ENCODE results near the gene UPP1.
"Not testable (repeated sequence)": the region's sequence is repeated elsewhere in the genome, so short reads cannot be mapped to it uniquely, and the experiment has no call there.

The UPP1 gene

DNA sequence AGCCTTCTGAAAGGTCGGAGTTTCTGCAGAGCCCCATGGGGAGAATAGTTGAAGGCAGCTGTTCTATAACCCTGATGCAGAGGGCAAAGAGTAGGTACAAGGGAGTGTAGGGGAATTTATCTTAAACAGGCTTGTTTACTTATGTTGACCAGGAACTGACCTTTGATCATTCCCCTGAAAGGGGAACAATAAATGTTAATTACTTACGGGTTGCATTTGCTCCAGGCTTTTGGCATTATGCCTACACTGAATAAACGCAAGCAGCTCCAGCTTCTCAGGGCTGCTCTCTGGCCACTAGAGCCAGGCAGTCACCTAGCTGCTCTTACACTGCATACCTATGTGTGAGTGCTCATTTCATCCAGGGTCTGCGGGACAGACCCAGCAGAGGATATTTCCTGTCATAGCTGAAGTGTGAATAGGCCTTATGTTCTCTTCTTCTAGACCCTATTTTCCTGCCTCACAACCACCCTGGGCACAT, 55.3 kb downstream of the UPP1 start:
- no peak overlapping the region for H3K4me3 ChIP-seq (ENCODE audit: low read depth in 1 of 2, low read length in 2 of 2)
- no peaks in the 10 kb centered on the region for H3K27me3 ChIP-seq (ENCODE audit: low read depth, low read length)
- no peaks in the 10 kb centered on the region for H3K9me3 ChIP-seq (ENCODE audit: control insufficient read depth in 1 of 2, low read length in 2 of 2)
- H3K27ac ChIP-seq (ENCODE audit: low read length): no peak overlapping the region
- H3K4me1 ChIP-seq (ENCODE audit: control insufficient read depth in 1 of 2, insufficient read depth in 2 of 2, low read length in 2 of 2): peaks cover 7 to 8% of the 10 kb centered on the region in 2 donors
- H3K36me3 ChIP-seq (ENCODE audit: control insufficient read depth in 1 of 2, insufficient read depth in 2 of 2, low read length in 2 of 2): no peaks in the 10 kb centered on the region

- Histone ChIP-seq H3K36me3 (ENCODE audit: control insufficient read depth in 1 of 2, insufficient read depth in 2 of 2, low read length in 2 of 2) (no peaks in the 10 kb centered on the region), H3K27ac (ENCODE audit: low read length) (no peak overlapping the region), H3K27me3 (ENCODE audit: low read depth, low read length) (no peaks in the 10 kb centered on the region), H3K4me1 (ENCODE audit: control insufficient read depth in 1 of 2, insufficient read depth in 2 of 2, low read length in 2 of 2) (no peaks in the 10 kb centered on the region), H3K9me3 (ENCODE audit: control insufficient read depth in 1 of 2, low read length in 2 of 2) (no peaks in the 10 kb centered on the region), H3K4me3 (ENCODE audit: low read depth in 1 of 2, low read length in 2 of 2) (no peak overlapping the region)
These were observed 58.1 kb downstream of the UPP1 start for GRCh38 chr7:48147078-48147591.

- H3K36me3 ChIP-seq (ENCODE audit: control insufficient read depth in 1 of 2, insufficient read depth in 2 of 2, low read length in 2 of 2); H3K27ac ChIP-seq (ENCODE audit: low read length); H3K4me3 ChIP-seq (ENCODE audit: low read depth in 1 of 2, low read length in 2 of 2); H3K4me1 ChIP-seq (ENCODE audit: control insufficient read depth in 1 of 2, insufficient read depth in 2 of 2, low read length in 2 of 2); H3K27me3 ChIP-seq (ENCODE audit: low read depth, low read length); H3K9me3 ChIP-seq (ENCODE audit: control insufficient read depth in 1 of 2, low read length in 2 of 2): not testable (repeated sequence)
These were observed 58.6 kb downstream of the UPP1 start for GRCh38 chr7:48147690-48148089.

- no peak overlapping the region for H3K27ac ChIP-seq (ENCODE audit: low read length)
- H3K27me3 ChIP-seq (ENCODE audit: low read depth, low read length): no peaks in the 10 kb centered on the region
- no peaks in the 10 kb centered on the region for H3K4me1 ChIP-seq (ENCODE audit: control insufficient read depth in 1 of 2, insufficient read depth in 2 of 2, low read length in 2 of 2)
- H3K36me3 ChIP-seq (ENCODE audit: control insufficient read depth in 1 of 2, insufficient read depth in 2 of 2, low read length in 2 of 2): no peaks in the 10 kb centered on the region
- no peaks in the 10 kb centered on the region for H3K9me3 ChIP-seq (ENCODE audit: control insufficient read depth in 1 of 2, low read length in 2 of 2)
- H3K4me3 ChIP-seq (ENCODE audit: low read depth in 1 of 2, low read length in 2 of 2): no peak overlapping the region
These were observed 59.2 kb downstream of the UPP1 start for GRCh38 chr7:48148311-48148710.

DNA sequence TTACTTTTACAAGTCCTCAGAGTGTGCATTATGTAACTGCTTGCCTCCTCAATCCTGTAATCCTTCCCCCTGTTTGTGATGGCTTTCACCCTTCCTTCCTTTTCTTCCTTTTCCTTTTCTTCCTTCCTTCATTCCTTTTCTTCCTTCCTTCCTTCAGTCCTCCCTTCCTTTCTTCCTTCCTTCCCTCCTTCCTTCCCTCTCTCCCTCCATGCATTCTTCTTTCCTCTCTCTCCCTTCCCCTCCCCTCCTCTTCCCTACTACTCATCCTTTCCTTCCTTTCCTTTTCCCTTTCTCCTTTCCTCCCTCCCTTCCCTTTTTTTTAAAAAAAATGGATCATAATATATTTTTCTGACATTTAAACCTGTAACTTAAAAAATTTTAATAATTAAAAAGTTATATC, 60.0 kb downstream of the UPP1 start:
- no peaks in the 10 kb centered on the region for H3K27me3 ChIP-seq (ENCODE audit: low read depth, low read length)
- H3K4me1 ChIP-seq (ENCODE audit: control insufficient read depth in 1 of 2, insufficient read depth in 2 of 2, low read length in 2 of 2): no peaks in the 10 kb centered on the region
- no peaks in the 10 kb centered on the region for H3K36me3 ChIP-seq (ENCODE audit: control insufficient read depth in 1 of 2, insufficient read depth in 2 of 2, low read length in 2 of 2)
- H3K27ac ChIP-seq (ENCODE audit: low read length): no peak overlapping the region
- H3K9me3 ChIP-seq (ENCODE audit: control insufficient read depth in 1 of 2, low read length in 2 of 2): no peaks in the 10 kb centered on the region
- no peak overlapping the region for H3K4me3 ChIP-seq (ENCODE audit: low read depth in 1 of 2, low read length in 2 of 2)

GRCh38 chr7:48150086-48150485, 61.0 kb downstream of the UPP1 start:
- H3K36me3 ChIP-seq (ENCODE audit: control insufficient read depth in 1 of 2, insufficient read depth in 2 of 2, low read length in 2 of 2): no peaks in the 10 kb centered on the region
- no peaks in the 10 kb centered on the region for H3K27me3 ChIP-seq (ENCODE audit: low read depth, low read length)
- H3K27ac ChIP-seq (ENCODE audit: low read length): no peak overlapping the region

DNA sequence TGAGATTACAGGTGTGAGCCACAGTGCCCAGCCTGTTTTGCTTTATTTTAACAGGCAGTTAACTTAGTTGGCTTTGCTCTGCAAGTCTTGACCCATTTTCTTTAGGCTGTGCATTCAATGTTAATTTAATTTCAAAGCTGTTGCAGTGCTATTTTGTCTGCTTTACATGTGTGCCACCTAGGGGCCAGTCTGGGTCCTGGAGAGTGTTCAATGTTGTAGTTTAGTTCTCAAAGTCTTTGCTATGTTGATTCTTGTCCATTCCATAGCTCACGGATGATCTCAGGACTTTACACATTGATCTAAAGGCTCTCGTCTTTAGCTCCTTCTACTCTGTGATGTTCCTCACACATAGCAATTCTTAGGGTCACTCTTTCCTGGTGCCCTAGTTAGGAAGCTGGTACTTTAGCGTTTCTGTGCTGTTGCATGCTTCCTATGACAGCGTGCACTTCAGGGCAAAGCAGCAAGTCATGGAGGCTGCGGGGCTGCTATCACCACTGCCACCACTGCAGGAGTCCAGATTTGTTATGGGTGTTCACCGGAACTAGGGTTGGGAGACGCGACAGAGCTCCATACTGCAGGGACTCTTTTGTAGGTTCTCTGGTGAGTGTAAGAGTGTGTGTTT, 65.8 kb downstream of the UPP1 start:
- no peaks in the 10 kb centered on the region for H3K9me3 ChIP-seq (ENCODE audit: control insufficient read depth in 1 of 2, low read length in 2 of 2)
- H3K36me3 ChIP-seq (ENCODE audit: control insufficient read depth in 1 of 2, insufficient read depth in 2 of 2, low read length in 2 of 2): no peaks in the 10 kb centered on the region
- H3K4me3 ChIP-seq (ENCODE audit: low read depth in 1 of 2, low read length in 2 of 2): no peak overlapping the region
- H3K27ac ChIP-seq (ENCODE audit: low read length): no peak overlapping the region
- H3K27me3 ChIP-seq (ENCODE audit: low read depth, low read length): no peaks in the 10 kb centered on the region
- H3K4me1 ChIP-seq (ENCODE audit: control insufficient read depth in 1 of 2, insufficient read depth in 2 of 2, low read length in 2 of 2): no peaks in the 10 kb centered on the region

More at GRCh38 chr7:48150086-48150485, 61.0 kb downstream of the UPP1 start:
- Histone ChIP-seq H3K4me1 (ENCODE audit: control insufficient read depth in 1 of 2, insufficient read depth in 2 of 2, low read length in 2 of 2) (no peaks in the 10 kb centered on the region), H3K9me3 (ENCODE audit: control insufficient read depth in 1 of 2, low read length in 2 of 2) (no peaks in the 10 kb centered on the region), H3K4me3 (ENCODE audit: low read depth in 1 of 2, low read length in 2 of 2) (no peak overlapping the region)

Data from muscle layer of duodenum (tissue), 2 donors.